Bronchial epithelial cell (primary cell): Measurements from ENCODE around the gene SMC6. TPM values are rescaled to one million over a fixed set of nuclear protein-coding genes. Genes with fewer than 3 reads are reported as not detected.

Source experiments
- DNase-seq: peaks from one replicate; pipeline ENCODE4 v3.0.0-alpha.2; 2010; ENCODE audit warnings: low read depth
- FAIRE-seq: peaks from 2 replicates; lab custom pipeline; 2011; peaks lifted over from hg19 to GRCh38; lab: Jason Lieb, UNC
- H3K27me3 ChIP-seq: 2 replicates; pipeline ENCODE4 v1.5.1; 2011; ENCODE audit warnings: low read length; ENCODE audit not compliant: control insufficient read depth, insufficient read depth
- H3K36me3 ChIP-seq: 2 replicates; pipeline ENCODE4 v1.5.1; 2011; ENCODE audit warnings: low read length; ENCODE audit not compliant: control insufficient read depth, insufficient read depth
- H3K4me3 ChIP-seq: 2 replicates; pipeline ENCODE4 v1.5.1; 2011; ENCODE audit warnings: mild to moderate bottlenecking, low read depth, low read length, control low read depth
- CTCF ChIP-seq: IDR thresholded peaks from 2 replicates; pipeline ENCODE4 v1.5.1; 2011; ENCODE audit warnings: mild to moderate bottlenecking, moderate library complexity, low read length, control low read depth, inconsistent platforms; ENCODE audit not compliant: insufficient read depth, severe bottlenecking
- total RNA-seq: library from RNA; depleted of rRNA; stranded (reverse); fragments of >200 nt; gene quantifications from 2 replicates; pipeline ENCODE4 v1.2.1, GENCODE V29; 2014

The SMC6 gene
- total RNA-seq, 1 donor from 2014 or later, result 20.5 TPM

GRCh38 chr2:17740203-17740602 is 13.4 kb downstream of the SMC6 start:
- H3K4me3 ChIP-seq, result no peak overlapping the region
- FAIRE-seq (no peak), DNase-seq (no peak)
- no peak for TF ChIP-seq CTCF
- no peaks in the 10 kb centered on the region for H3K27me3 ChIP-seq
- H3K36me3 ChIP-seq, result peaks cover 6% of the 10 kb centered on the region

GRCh38 chr2:17736989-17737388 is 16.6 kb downstream of the SMC6 start:
- no peak for TF ChIP-seq CTCF
- no peak overlapping the region for H3K4me3 ChIP-seq
- H3K27me3 ChIP-seq, result no peaks in the 10 kb centered on the region
- H3K36me3 ChIP-seq, result peaks cover 6% of the 10 kb centered on the region
- FAIRE-seq (no peak), DNase-seq (no peak)

GRCh38 chr2:17735864-17736263 is 17.7 kb downstream of the SMC6 start:
- peaks cover 6% of the 10 kb centered on the region for H3K36me3 ChIP-seq
- H3K4me3 ChIP-seq, result no peak overlapping the region
- FAIRE-seq (no peak), DNase-seq (no peak)
- TF ChIP-seq CTCF, result no peak
- no peaks in the 10 kb centered on the region for H3K27me3 ChIP-seq

- Histone ChIP-seq H3K4me3 (no peak overlapping the region), H3K27me3 (no peaks in the 10 kb centered on the region), H3K36me3 (peaks cover 7% of the 10 kb centered on the region)
- FAIRE-seq (no peak), DNase-seq (no peak)
- TF ChIP-seq CTCF, result no peak
These were observed 20.0 kb downstream of the SMC6 start for GRCh38 chr2:17733599-17733998.

- no peak overlapping the region for H3K4me3 ChIP-seq
- FAIRE-seq (no peak), DNase-seq (no peak)
- H3K36me3 ChIP-seq, result peaks cover 7% of the 10 kb centered on the region
- TF ChIP-seq CTCF, result no peak
- no peaks in the 10 kb centered on the region for H3K27me3 ChIP-seq
These were observed 23.7 kb downstream of the SMC6 start for GRCh38 chr2:17729880-17730279.

GRCh38 chr2:17728210-17728609 is 25.4 kb downstream of the SMC6 start:
- no peak overlapping the region for H3K4me3 ChIP-seq
- no peaks in the 10 kb centered on the region for H3K27me3 ChIP-seq
- DNase-seq, result no peak
- TF ChIP-seq CTCF, result no peak
- FAIRE-seq, result no peak
- peaks cover 8% of the 10 kb centered on the region for H3K36me3 ChIP-seq
